Ishikawa (cell line): ENCODE results near the gene MTOR.

ENCODE experiments used
- RAD21 ChIP-seq: IDR thresholded peaks from 2 replicates; pipeline ENCODE4 v1.6.1; 2012; ENCODE audit warnings: low read depth
- TAF1 ChIP-seq: IDR thresholded peaks from 2 replicates; pipeline ENCODE4 v1.6.1; 2012; ENCODE audit warnings: low read depth, mild to moderate bottlenecking

GRCh38 chr1:11124965-11125364 lies 137.4 kb downstream of the MTOR start:
- TF ChIP-seq RAD21 = no peak
- no peak for TF ChIP-seq TAF1
